Gastroesophageal sphincter (tissue), 3 donors: ENCODE results near the gene FCN3.

Experiments used
- EP300 ChIP-seq: sonication (generic); formaldehyde crosslinking; IDR thresholded peaks from one replicate; pipeline ENCODE4 v1.6.1; 2017; ENCODE audit warnings: antibody characterized with exemption, mild to moderate bottlenecking
- POLR2A ChIP-seq, 2 donors: fragments of 450-650 bp; IDR thresholded peaks; one replicate each; pipeline ENCODE4 v1.6.1; 2017; ENCODE audit warnings: antibody characterized with exemption in 2 of 2, mild to moderate bottlenecking in 2 of 2, moderate library complexity in 1 of 2
- POLR2AphosphoS5 ChIP-seq: sonication (generic); formaldehyde crosslinking; IDR thresholded peaks from one replicate; pipeline ENCODE4 v1.6.1; 2017; ENCODE audit warnings: antibody characterized with exemption
- TF ChIP-seq, protein P1 (sequence below), 4 experiments: fragments of 200-600 bp in 2 of 4; fragments of 450-650 bp in 2 of 4; sonication (generic) in 1 of 4; IDR thresholded peaks; one replicate each; pipeline ENCODE4 v1.5.1; 2017 to 2019; ENCODE audit warnings: antibody characterized with exemption in 4 of 4, mild to moderate bottlenecking in 2 of 4, moderate library complexity in 2 of 4

DNA sequence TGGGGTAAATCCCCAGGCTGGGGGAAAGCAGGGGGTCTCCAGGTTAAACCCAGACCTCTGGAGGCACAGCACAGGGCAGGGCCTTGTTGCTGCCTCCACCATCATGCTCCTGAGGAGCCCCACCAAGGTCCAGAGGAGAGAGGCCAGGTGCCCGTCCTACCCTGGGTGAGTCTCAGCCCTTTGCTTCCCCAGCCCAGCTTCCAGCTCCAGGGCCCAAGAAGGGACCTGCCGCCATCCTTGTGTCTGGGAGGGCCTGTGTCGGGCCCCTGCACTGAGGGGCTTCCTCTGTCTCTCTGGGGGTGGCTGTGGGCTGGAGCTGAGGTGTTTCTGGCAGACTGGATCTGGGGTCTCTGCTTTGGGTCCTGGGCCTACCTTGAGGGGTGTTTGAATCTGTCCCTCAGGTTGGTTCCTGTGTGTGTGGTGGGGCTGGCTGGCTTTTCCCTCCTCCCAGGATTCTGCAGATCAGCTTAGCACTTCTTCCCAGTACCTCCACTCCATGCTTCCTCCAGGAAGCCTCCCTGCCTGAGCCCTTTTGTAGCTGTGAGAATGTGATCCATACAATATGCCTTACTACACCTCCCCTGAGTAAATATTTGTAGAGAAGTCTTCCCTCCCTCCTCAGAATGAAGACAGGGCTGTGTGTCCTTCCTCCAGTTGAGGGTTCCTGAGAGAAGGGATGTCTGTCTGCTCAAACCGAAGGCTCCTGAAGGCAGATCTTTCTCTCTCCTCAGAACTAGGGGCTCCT, 24.0 kb upstream of the FCN3 start:
- TF ChIP-seq, protein P1, sequence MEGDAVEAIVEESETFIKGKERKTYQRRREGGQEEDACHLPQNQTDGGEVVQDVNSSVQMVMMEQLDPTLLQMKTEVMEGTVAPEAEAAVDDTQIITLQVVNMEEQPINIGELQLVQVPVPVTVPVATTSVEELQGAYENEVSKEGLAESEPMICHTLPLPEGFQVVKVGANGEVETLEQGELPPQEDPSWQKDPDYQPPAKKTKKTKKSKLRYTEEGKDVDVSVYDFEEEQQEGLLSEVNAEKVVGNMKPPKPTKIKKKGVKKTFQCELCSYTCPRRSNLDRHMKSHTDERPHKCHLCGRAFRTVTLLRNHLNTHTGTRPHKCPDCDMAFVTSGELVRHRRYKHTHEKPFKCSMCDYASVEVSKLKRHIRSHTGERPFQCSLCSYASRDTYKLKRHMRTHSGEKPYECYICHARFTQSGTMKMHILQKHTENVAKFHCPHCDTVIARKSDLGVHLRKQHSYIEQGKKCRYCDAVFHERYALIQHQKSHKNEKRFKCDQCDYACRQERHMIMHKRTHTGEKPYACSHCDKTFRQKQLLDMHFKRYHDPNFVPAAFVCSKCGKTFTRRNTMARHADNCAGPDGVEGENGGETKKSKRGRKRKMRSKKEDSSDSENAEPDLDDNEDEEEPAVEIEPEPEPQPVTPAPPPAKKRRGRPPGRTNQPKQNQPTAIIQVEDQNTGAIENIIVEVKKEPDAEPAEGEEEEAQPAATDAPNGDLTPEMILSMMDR (IDR thresholded peaks at IDR 0.05): no peak
- no peak for TF ChIP-seq EP300
- no peak for TF ChIP-seq POLR2AphosphoS5
- TF ChIP-seq POLR2A (IDR thresholded peaks at IDR 0.05): no peak
